GM10847 (cell line): Measurements from ENCODE around the gene LDLR.

Experiments
- POLR2A ChIP-seq: IDR thresholded peaks from 2 replicates; pipeline ENCODE4 v1.6.1; 2011; ENCODE audit not compliant: insufficient read length; ENCODE audit errors: extremely low read depth

Gene LDLR

GRCh38 chr19:11089254-11090013 is at the start of gene LDLR:
TSS of gene LDLR (plus strand) at chr19:11089463. CDS start at chr19:11089549, 86 bp downstream.
- TF ChIP-seq POLR2A, result peak; percentile 95

DNA sequence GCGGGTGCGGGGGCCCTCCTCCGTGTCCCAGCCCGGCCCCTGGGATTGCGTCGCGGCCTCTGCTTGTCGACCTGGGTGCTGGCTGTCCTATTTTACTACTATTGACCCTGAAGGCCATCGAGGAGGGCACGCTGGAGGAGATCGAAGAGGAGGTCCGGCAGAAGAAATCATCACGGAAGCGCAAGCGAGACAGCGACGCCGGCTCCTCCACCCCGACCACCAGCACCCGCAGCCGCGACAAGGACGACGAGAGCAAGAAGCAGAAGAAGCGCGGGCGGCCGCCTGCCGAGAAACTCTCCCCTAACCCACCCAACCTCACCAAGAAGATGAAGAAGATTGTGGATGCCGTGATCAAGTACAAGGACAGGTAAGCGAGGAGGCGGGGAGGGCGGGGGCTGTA is 48.1 kb upstream of the LDLR start:
- no peak for TF ChIP-seq POLR2A

DNA sequence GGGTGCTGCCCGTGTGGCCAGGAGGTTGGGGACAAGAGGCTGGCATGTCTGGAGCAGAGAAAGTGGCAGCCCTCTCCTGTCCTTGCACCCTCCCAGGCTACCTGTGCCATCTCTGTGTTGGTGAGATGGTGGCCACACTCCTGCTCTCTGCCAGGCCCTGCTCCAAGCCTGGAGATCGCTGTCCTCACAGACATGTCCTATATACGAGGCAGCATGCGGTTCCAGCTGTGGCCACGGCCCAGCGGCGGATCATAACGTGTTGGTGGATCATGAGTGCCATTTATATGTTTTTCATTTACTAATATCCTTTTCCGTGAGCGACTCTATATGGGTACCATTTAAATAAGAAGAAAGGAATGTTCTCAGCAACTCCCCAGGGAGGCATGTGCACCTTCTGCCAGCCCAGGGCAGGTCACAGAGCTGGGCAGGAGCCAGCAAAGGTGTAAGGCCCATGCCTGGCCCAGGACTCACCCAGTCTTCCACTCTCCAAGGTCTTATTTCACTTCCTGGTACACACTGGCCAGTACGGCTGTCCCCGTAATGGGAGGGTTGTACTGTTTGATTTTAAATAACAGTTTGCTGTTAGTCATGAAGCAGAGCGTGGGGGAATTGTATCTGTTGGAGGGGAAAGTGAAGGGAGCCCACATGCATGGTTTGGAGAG is 47.2 kb upstream of the LDLR start:
- TF ChIP-seq POLR2A, result no peak

DNA sequence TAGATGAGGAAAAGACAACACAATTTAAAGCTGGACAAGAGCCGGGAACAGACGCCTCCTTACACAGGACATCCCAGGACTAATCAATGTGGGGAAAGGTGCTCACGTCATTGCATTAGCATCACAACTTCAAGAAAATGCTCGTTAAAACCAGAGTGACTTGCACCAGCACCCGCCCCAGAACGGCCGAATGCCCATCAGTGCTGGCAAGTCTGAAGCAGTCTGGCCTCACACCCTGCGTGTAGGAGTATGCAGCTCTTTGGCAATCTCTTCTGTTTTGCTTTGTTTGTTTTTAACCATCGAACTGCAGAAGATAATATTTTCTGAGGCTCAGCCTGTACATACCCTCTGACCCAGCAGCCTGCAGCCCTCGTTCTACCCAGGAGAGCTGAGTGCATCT is 44.8 kb upstream of the LDLR start:
- no peak for TF ChIP-seq POLR2A

DNA sequence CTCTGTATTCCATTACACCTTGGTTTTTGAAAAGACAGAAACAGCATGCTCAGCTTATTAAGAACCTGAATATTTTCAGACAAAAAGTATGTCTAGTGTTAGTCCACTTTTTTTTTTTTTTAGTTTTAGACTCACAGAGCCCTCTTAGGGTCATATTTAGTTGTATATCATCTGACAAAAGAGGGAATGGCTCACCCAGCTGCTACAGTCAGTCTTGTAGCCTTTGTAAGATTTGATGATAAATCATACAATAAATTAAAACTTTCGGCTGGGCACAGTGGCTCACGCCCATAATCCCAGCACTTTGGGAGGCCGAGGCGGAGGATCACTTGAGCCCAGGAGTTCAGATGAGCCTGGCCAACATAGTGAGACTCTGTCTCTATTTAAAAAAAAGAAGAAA is 43.7 kb upstream of the LDLR start:
- no peak for TF ChIP-seq POLR2A

DNA sequence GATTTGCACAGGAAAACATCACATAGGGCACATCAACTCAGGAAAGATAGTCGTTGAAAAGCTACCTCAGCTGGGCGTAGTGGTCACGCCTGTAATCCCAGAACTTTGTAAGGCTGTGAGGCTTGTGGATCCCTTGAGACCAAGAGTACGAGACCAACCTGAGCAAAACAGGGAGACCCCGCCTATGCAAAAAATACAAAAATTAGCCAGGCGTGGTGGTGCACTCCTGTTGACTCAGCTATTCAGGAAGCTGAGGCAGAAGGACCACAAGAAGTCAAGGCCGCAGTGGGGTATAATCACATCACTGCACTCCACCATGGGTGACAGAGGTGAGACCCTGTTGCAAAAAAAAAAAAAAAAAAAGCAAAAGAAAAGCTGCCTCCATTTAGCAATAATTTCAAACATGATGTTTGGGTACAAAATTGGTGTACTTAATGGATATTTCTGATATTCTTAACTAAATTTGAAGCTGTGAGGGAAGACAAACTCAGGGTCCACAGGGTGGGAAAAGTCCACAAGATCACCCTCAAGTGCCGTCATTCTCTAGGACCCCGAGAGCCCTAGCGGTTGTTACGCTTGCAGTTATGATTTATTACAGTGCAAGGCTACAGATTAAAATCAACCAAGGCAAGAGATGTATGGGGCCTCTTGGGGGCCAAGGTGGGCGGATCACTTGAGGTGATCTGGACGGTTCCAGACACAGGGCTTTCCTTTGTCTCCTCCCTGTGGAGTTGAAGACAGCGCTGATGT is 42.5 kb upstream of the LDLR start:
- TF ChIP-seq POLR2A, result no peak

- no peak for TF ChIP-seq POLR2A
These were observed 41.4 kb upstream of the LDLR start for GRCh38 chr19:11047866-11048265.

GRCh38 chr19:11050323-11051114 is 38.7 kb upstream of the LDLR start:
- no peak for TF ChIP-seq POLR2A

DNA sequence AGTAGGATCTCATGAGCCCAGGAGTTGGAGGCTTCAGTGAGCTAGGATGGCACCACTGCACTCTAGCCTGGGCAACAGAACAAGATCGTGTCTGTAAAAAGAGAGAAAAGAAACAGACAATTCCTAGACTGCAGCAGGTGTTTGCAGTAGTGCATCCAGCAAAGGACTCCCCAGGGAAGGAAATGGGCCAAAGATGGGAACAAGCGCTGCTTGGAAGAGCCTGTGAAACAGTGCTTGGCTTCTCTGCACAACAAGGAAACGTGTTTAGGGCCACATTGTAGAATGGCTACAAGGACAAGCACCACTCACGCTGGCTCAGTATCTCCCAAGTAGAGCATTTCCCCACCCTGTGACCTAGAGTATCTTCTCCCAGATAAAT is 35.5 kb upstream of the LDLR start:
- no peak for TF ChIP-seq POLR2A

GRCh38 chr19:11054200-11054599 is 35.1 kb upstream of the LDLR start:
- no peak for TF ChIP-seq POLR2A

- no peak for TF ChIP-seq POLR2A
These were observed 34.6 kb upstream of the LDLR start for GRCh38 chr19:11054628-11055027.

- TF ChIP-seq POLR2A, result no peak
These were observed 30.8 kb upstream of the LDLR start for GRCh38 chr19:11058246-11059030.

- no peak for TF ChIP-seq POLR2A
These were observed 29.5 kb upstream of the LDLR start for GRCh38 chr19:11059511-11060358.

DNA sequence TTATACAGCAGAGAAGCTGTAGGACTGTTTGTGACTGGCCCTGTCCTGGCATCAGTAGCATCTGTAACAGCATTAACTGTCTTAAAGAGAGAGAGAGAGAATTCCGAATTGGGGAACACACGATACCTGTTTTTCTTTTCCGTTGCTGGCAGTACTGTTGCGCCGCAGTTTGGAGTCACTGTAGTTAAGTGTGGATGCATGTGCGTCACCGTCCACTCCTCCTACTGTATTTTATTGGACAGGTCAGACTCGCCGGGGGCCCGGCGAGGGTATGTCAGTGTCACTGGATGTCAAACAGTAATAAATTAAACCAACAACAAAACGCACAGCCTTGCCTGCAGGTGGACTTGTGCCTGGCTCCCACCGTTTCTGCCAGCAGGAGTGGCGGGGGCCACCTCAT is 27.3 kb upstream of the LDLR start:
- no peak for TF ChIP-seq POLR2A
